Activated naive CD4-positive, alpha-beta T cell treated with anti-CD3 and anti-CD28 coated beads, Interleukin-2, amount 50 U/mL, for 16 hours (primary cell): ENCODE data around the gene LOXL3.

Source experiments
- DNase-seq: peaks from one replicate; pipeline ENCODE4 v3.0.0-alpha.2; 2020

The LOXL3 gene, protein sequence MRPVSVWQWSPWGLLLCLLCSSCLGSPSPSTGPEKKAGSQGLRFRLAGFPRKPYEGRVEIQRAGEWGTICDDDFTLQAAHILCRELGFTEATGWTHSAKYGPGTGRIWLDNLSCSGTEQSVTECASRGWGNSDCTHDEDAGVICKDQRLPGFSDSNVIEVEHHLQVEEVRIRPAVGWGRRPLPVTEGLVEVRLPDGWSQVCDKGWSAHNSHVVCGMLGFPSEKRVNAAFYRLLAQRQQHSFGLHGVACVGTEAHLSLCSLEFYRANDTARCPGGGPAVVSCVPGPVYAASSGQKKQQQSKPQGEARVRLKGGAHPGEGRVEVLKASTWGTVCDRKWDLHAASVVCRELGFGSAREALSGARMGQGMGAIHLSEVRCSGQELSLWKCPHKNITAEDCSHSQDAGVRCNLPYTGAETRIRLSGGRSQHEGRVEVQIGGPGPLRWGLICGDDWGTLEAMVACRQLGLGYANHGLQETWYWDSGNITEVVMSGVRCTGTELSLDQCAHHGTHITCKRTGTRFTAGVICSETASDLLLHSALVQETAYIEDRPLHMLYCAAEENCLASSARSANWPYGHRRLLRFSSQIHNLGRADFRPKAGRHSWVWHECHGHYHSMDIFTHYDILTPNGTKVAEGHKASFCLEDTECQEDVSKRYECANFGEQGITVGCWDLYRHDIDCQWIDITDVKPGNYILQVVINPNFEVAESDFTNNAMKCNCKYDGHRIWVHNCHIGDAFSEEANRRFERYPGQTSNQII

GRCh38 chr2:74553892-74554819, at the start of gene LOXL3, which contains the start of gene DOK1:
TSS of gene LOXL3 (minus strand) at chr2:74553942. CDS start at chr2:74552634, 1,308 bp downstream.
TSS of gene DOK1 (plus strand) at chr2:74554720. CDS start at chr2:74554755, 35 bp downstream.
- peak; percentile 85 for DNase-seq

GRCh38 chr2:74602586-74603281, 49.0 kb upstream of the LOXL3 start:
- DNase-seq, result no peak

DNA sequence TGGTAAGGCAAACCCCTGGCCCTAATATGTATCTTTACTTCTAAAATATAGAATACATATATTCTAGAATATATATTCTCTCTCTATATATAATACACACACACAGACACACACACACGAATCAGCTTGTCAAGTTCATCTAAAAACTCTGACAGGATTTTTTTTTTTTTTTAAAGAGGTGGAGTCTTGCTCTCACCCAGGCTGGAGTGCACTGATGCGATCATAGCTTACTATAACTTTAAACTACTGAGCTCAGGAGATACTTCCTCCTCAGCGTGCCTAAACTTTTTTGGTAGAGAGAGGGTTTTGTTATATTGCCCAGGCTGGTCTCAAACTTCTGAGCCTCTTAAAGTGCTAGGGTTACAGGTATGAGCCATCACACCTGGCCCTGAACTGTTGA, 45.9 kb upstream of the LOXL3 start:
- DNase-seq, result no peak

DNA sequence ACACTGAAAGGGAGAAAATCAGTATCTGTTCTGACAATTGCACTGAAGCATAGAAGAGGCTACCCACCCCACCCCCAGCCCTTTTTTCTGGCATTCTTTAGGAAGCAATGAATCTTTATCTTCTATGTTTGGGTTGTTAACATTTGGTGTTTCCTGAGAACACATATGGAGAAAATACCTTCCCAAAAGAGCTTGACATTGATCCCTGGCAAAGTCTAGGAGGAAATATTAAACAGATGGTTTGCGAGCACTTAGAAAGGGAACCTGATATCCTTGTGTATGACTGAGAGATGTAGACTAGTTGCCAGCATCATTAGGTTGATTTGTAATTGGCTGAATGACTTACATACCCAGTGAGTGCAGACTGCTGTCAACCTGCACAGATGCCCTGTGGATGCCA, 43.7 kb upstream of the LOXL3 start:
- DNase-seq, result no peak

- no peak for DNase-seq
Observed at GRCh38 chr2:74596584-74596983, 42.8 kb upstream of the LOXL3 start.

DNA sequence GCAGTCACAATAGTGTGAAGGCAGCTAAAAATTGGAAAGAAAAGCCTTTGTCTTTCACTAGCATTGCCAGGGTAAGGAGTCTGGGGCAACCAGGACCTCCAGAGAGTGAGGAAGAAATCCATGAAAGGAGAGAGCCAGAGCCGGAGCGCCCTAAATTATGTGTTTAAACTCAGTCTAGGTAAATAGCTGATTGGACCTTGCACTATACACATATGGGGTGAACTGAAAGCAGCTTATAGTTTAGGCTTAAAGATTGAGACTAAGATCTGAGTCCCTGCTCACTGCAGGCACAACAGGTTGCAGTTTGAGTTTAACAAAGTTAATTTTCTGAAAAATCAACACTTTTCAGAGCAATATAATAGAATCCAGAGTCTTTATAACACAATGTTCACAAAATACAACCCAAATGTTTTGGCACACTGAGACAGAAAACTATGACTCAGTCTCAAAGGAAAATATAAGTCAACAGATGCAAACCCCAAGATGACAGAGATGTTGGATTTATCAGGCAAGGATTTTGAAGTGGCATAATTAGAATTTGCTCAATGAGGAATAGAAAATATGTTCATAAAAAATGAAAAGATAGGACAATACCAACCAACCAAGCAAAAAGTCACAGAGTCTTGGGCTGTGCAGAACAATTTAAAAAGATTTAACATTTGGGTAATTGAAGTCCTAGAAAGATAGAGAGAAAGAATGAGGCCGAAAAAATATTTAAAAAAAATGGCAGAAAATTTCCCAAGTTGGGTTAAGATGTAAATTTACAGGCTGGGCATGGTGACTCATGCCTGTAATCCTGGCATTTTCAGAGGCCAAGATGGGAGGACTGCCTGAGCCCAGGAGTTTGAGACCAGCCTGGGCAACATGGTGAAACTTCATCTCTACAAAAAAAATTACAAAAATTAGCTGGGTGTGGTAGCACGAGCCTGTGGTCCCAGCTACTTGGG, 40.4 kb upstream of the LOXL3 start:
- no peak for DNase-seq

DNA sequence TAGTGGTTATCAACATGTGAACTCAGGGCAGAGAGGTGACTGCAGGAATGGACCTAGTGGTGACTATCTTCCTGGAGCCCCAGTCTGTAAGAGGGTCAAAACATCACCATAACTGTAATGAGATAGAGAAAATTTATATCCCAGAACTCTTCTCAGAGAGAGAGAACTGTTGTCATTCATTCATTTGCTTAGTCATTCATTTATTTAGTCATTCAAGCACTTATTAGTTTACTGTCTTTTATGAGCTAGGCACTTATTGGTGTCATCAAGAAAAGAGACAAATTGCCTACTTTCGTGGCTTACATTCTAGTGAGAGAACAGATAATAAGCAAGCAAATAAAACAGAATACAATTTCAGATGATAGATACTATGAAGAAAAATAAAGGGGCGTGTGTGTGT, 34.9 kb upstream of the LOXL3 start:
- no peak for DNase-seq

DNA sequence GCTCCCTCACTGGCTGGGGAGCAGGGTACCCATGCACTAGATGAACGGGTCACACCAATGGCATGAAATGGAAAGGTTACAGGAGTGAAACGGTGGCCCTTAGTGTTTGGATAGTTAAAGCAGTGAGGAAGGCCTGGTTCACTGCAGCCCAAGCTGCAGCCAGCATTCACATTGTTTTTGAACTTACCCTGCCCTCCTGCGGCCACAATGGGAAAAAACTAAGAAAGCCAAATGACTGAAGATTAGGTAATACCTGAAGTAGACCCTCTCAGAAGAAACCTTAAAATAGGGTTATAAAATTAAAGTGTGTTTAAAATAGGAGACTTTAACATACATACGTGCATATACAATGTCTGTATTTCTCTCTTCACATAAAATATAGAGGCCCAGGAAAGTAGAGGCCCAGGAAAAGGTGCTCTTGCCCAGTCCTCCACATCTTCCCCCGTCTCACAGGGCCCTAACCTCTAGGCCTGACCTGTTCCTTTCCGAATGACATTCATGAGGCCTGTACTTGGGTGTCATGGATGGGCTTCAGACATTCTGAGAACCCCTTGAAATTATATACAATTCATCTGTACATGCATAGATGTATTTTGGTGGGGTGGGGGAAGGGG, 34.0 kb upstream of the LOXL3 start:
- peak; percentile 58 for DNase-seq

- DNase-seq, result no peak
Observed at GRCh38 chr2:74585406-74586185, 31.9 kb upstream of the LOXL3 start.

DNA sequence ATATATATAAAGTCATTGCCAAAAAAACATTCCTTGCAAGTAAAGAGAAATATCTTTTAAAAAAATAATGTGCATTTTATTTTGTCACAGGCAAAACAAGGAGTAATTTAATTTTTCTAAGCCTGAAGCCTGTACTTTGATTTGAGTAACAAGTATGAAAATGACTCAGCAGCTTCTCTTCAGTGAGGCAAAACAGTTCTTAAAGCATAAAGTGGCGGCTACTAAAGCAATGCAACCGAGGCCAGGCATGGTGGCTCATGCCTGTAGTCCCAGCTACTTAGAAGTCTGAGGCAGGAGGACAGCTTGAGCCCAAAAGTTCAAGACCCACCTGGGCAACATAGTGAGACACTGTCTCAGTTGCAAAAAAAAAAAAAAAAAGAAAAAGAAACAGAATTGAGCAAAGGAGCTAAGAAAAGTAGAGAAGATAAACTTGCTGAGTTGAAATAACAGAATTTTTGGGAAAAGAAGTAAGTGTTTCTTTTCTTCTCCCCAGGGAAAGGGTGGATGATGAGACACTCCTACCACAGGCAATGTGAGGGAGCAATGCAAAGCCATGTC, 30.4 kb upstream of the LOXL3 start:
- DNase-seq, result no peak

DNA sequence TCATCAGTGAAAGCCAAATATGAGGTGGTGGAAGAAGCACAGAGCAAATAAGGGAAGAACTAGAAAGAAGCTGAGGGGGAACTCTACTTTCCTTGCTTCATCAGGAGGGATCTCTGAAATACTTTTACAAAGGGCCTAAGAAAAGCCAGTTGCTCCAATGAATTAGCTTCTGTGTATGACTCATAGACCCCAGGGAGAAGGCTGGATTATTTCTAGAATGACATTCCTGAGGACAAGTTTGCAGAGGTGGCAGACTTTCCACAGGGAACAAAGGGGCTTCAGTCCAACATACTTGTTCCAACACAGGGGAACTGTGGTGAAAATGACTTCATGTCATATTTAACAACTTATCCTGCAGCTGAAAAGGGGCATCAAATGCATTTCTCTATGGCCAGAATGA, 29.8 kb upstream of the LOXL3 start:
- no peak for DNase-seq

DNA sequence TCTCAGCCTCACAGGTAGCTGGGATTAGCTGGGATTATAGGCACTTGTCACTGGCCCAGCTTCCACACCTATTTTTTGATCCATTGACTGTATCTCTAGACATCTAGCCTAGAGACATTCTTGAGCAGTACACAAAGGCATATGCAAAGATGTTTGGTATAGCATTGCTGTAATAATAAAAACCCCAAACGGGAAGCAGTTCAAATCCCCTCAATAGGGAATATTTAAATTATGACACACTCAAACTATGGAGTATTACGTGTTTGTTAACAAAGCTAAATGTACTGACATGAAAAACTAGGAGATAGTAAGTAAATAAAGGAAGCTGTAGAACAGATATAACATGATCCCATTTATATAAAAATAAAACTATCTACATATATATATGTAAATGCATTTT, 28.4 kb upstream of the LOXL3 start:
- no peak for DNase-seq

DNA sequence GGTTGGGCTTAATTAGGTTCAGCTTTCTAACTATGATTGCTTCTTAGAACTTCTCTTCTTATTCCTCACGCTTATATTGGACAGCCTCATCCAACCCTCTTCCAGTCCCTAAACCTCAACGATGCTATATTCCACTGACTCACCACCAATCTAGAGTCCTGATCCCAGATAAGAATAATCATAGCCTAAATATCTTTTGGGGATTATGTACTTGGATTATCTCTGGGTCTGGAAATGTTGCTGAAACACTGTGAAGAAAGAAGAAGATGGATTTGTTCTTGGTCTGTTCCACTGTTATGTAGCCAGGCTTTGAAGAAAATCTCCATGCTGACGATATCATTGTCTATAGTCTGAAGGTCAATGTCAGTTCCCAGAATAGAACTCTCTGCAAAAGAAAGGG, 27.7 kb upstream of the LOXL3 start:
- DNase-seq, result no peak

- DNase-seq, result no peak
Observed at GRCh38 chr2:74578408-74578807, 24.7 kb upstream of the LOXL3 start.

GRCh38 chr2:74577448-74577847, 23.7 kb upstream of the LOXL3 start:
- DNase-seq, result no peak

GRCh38 chr2:74576863-74577229, 23.1 kb upstream of the LOXL3 start:
- DNase-seq, result no peak

DNA sequence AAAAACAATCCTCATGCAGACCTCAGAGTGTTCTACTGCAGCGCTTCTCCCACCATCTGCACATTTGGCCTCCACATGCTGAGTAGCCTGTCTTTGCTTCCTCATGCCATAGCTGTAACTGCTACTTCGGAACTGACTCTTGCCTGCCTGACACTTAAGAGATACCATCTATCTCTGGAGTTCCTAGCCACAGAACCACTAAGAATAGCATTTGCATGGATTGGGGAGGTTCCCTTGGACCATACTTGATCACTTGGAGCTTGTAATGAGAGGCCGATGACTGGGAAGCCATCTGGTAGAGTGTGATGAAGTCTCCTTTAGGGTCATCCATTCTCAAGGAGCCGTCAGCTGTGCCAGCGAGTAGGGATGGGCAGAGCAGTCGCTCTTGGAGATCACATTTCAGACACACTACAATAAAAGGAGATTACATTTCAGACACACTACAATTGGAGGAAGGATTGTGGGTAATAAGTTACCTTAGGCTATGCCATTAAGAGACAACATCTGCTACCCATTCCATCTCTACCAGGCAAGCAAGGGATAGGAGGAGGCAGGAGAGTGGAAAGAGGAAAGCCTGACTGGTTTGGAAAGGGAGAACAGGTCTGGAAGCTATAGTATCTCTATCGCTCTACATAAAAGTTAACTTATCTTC, 22.6 kb upstream of the LOXL3 start:
- DNase-seq, result no peak

GRCh38 chr2:74575320-74575719, 21.6 kb upstream of the LOXL3 start:
- DNase-seq, result no peak
